ENCODE measurements around the gene ZDHHC7.

GRCh38 chr16:84993926-84994325 is 17.4 kb downstream of the ZDHHC7 start:
- no peak for TF ChIP-seq CTCF (IDR thresholded peaks at IDR 0.05; ENCODE audit: low read depth, low read length, poor library complexity, severe bottlenecking)
- no peak for TF ChIP-seq EZH2phosphoT487 (IDR thresholded peaks at IDR 0.05; ENCODE audit: borderline replicate concordance, low read length)

All from DOHH2 (cell line).